A549 (cell line): ENCODE data around the gene CENPE. TPM values are rescaled to one million over a fixed set of nuclear protein-coding genes. Genes with fewer than 3 reads are reported as not detected.
A peak's percentile ranks its signal among the peaks of the same experiment; 100 is the strongest.

Source experiments
- ATAC-seq, 2 experiments: fragments of 200-7000 bp in 1 of 2; fragments of >200 bp in 1 of 2; cut with Nextera tagmentation in 1 of 2; cut with Tn5 transposase in 1 of 2; 3 replicates each; pipeline versions ENCODE4 v1.8.0 to v1.9.1; 2018 to 2020; ENCODE audit warnings: mild to moderate bottlenecking in 1 of 2, moderate library complexity in 1 of 2
- CTCF ChIA-PET: fragments of 300-600 bp; sonication (Branson Sonifier 250); formaldehyde crosslinking; extraction: SDS; loops from one replicate; lab custom pipeline; 2021; ENCODE audit warnings: antibody characterized with exemption, inconsistent platforms; lab: Yijun Ruan, JAX
- POLR2A ChIA-PET: fragments of 350-600 bp; formaldehyde crosslinking; extraction: SDS; loops from one replicate; lab custom pipeline; 2021; ENCODE audit warnings: antibody characterized with exemption, inconsistent platforms; lab: Yijun Ruan, JAX
- DNase-seq, 2 experiments: peaks; one replicate each; pipeline versions ENCODE4 v3.0.0 to v3.0.0-alpha.2; 2011 to 2016; ENCODE audit warnings: low read depth in 1 of 2, low spot score in 1 of 2
- FAIRE-seq: peaks from 2 replicates; lab custom pipeline; 2011; peaks lifted over from hg19 to GRCh38; lab: Jason Lieb, UNC
- H3K27ac ChIP-seq, 2 experiments: fragments of >200 bp; sonication (Bioruptor Twin); formaldehyde crosslinking; 3 replicates each; pipeline ENCODE4 v1.5.1; 2016 to 2017
- H3K4me1 ChIP-seq: fragments of >200 bp; sonication (Bioruptor Twin); formaldehyde crosslinking; 3 replicates; pipeline ENCODE4 v1.6.1; 2016
- H3K4me2 ChIP-seq: fragments of >200 bp; sonication (Bioruptor Twin); formaldehyde crosslinking; 3 replicates; pipeline ENCODE4 v1.6.1; 2016
- H3K4me3 ChIP-seq: fragments of >200 bp; sonication (Bioruptor Twin); formaldehyde crosslinking; 3 replicates; pipeline ENCODE4 v1.5.1; 2016
- H3K9me3 ChIP-seq: fragments of >200 bp; sonication (Bioruptor Twin); formaldehyde crosslinking; 3 replicates; pipeline ENCODE4 v1.6.1; 2016
- CEBPB ChIP-seq, 2 experiments: fragments of >200 bp in 1 of 2; sonication (Bioruptor Twin) in 1 of 2; formaldehyde crosslinking in 1 of 2; IDR thresholded peaks; 2 replicates each; pipeline ENCODE4 v1.6.1; 2012 to 2016
- CHD2 ChIP-seq: fragments of 150-350 bp; IDR thresholded peaks from 2 replicates; pipeline ENCODE4 v1.6.1; 2014; ENCODE audit warnings: low read length; ENCODE audit not compliant: partially characterized antibody
- CHD4 ChIP-seq: fragments of 200-600 bp; sonication (generic); IDR thresholded peaks from 2 replicates; pipeline ENCODE4 v1.6.1; 2016; ENCODE audit warnings: antibody characterized with exemption, mild to moderate bottlenecking, borderline replicate concordance
- EHMT2 ChIP-seq: fragments of 200-600 bp; sonication (generic); IDR thresholded peaks from 2 replicates; pipeline ENCODE4 v1.6.1; 2016; ENCODE audit warnings: antibody characterized with exemption, low read depth, mild to moderate bottlenecking, moderate library complexity
- HDAC2 ChIP-seq: fragments of 200-600 bp; sonication (generic); IDR thresholded peaks from 2 replicates; pipeline ENCODE4 v1.6.1; 2016
- HOXA7 ChIP-seq: fragments of 250-450 bp; sonication (Bioruptor Pico); IDR thresholded peaks from 2 replicates; pipeline ENCODE4 v1.5.0; 2020; ENCODE audit warnings: mild to moderate bottlenecking, moderate library complexity
- HOXB13 ChIP-seq: fragments of 250-450 bp; sonication (Bioruptor Pico); IDR thresholded peaks from 2 replicates; pipeline ENCODE4 v1.5.0; 2020; ENCODE audit warnings: low read depth, mild to moderate bottlenecking, moderate library complexity
- JUN ChIP-seq, 2 experiments: fragments of >200 bp; sonication (Bioruptor Twin); formaldehyde crosslinking; IDR thresholded peaks; 2 replicates in 1 of 2; 3 replicates in 1 of 2; pipeline ENCODE4 v1.6.1; 2016 to 2017
- JUNB ChIP-seq: fragments of >200 bp; sonication (Bioruptor Twin); formaldehyde crosslinking; IDR thresholded peaks from 2 replicates; pipeline ENCODE4 v1.6.1; 2016
- MAFK ChIP-seq: fragments of 450-650 bp; IDR thresholded peaks from 2 replicates; pipeline ENCODE4 v1.6.1; 2014; ENCODE audit not compliant: partially characterized antibody
- NR3C1 ChIP-seq: fragments of >200 bp; sonication (Bioruptor Twin); formaldehyde crosslinking; IDR thresholded peaks from 3 replicates; pipeline ENCODE4 v1.6.1; 2017
- RAD21 ChIP-seq, 2 experiments: fragments of >200 bp in 1 of 2; sonication (Bioruptor Twin) in 1 of 2; formaldehyde crosslinking in 1 of 2; IDR thresholded peaks in 1 of 2; conservative IDR thresholded peaks in 1 of 2; 2 replicates in 1 of 2; 3 replicates in 1 of 2; pipeline ENCODE4 v1.6.1; 2012 to 2018; ENCODE audit warnings: inconsistent platforms in 1 of 2
- RCOR1 ChIP-seq: fragments of 150-350 bp; IDR thresholded peaks from 2 replicates; pipeline ENCODE4 v1.6.1; 2014; ENCODE audit warnings: antibody characterized with exemption, low read length, low read depth
- RFX5 ChIP-seq: fragments of 450-650 bp; IDR thresholded peaks from 2 replicates; pipeline ENCODE4 v1.7.1; 2014; ENCODE audit warnings: antibody characterized with exemption, mild to moderate bottlenecking, moderate library complexity
- SMC3 ChIP-seq: fragments of >200 bp; sonication (Bioruptor Twin); formaldehyde crosslinking; IDR thresholded peaks from 3 replicates; pipeline ENCODE4 v1.6.1; 2018; ENCODE audit warnings: inconsistent platforms
- SREBF2 ChIP-seq: fragments of 450-650 bp; IDR thresholded peaks from 2 replicates; pipeline ENCODE4 v1.6.1; 2014; ENCODE audit warnings: mild to moderate bottlenecking, moderate library complexity
- TFCP2L1 ChIP-seq: fragments of 250-450 bp; sonication (Bioruptor Pico); IDR thresholded peaks from 2 replicates; pipeline ENCODE4 v1.5.0; 2021; ENCODE audit warnings: mild to moderate bottlenecking
- ZC3H11A ChIP-seq: fragments of 450-650 bp; IDR thresholded peaks from 2 replicates; pipeline ENCODE4 v1.6.1; 2014; ENCODE audit warnings: antibody characterized with exemption, mild to moderate bottlenecking
- ZFP36 ChIP-seq: fragments of 450-650 bp; IDR thresholded peaks from 2 replicates; pipeline ENCODE4 v1.6.1; 2014; ENCODE audit warnings: borderline replicate concordance; ENCODE audit not compliant: partially characterized antibody
- ZSCAN20 ChIP-seq: fragments of 250-450 bp; sonication (Bioruptor Pico); IDR thresholded peaks from 2 replicates; pipeline ENCODE4 v1.8.0; 2022; ENCODE audit warnings: mild to moderate bottlenecking, moderate library complexity
- WGBS: methylation state at CpG from one replicate; pipeline ENCODE4 v1.1.6; 2017; ENCODE audit errors: missing lambda C conversion rate; 5-methylcytosine and 5-hydroxymethylcytosine counted together
- polyA plus RNA-seq, 4 experiments: library from polyadenylated mRNA; depleted of rRNA in 3 of 4; stranded (reverse); fragments of >200 nt; fragmentation: RNase III in 1 of 4; extraction: RNeasy Plus Mini Kit Qiagen cat#74134 plus additional on column Dnase treatment in 1 of 4; gene quantifications; 2 replicates in 3 of 4; 3 replicates in 1 of 4; pipeline ENCODE4 v1.2.3, GENCODE V29; 2011 to 2017
- TF ChIP-seq, protein P1 (sequence below): fragments of 150-350 bp; IDR thresholded peaks from 2 replicates; pipeline ENCODE4 v1.6.1; 2014; ENCODE audit warnings: low read depth, mild to moderate bottlenecking, low read length
- TF ChIP-seq, protein P2 (sequence below): fragments of >200 bp; sonication (Bioruptor Twin); formaldehyde crosslinking; IDR thresholded peaks from 3 replicates; pipeline ENCODE4 v1.6.1; 2016

Gene CENPE
- polyA plus RNA-seq, 2 of the 4 experiments (the other 2 are of a cell fraction): 6.3 to 15.9 TPM

DNA sequence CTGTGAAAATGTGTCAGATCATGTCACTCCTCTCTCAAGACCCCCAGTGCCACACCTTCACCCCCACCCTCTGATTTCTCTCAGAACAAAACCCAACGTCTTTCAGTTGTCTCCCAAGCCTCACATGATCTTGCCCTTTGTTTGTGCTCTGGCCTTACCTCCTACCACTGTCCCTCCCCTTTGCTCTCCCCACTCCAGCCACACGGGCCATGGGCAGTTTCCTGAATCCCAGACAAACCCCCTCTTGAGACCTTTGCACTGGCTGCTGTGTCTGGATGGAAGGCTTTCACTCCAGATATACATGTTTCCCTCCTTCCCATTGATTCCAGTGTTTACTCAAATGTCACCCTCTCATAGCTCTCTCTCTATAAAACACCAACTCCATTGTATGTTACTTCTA, 3.6 kb upstream of the CENPE start:
- DNase-seq: no peak
- ATAC-seq: no peak
- Histone ChIP-seq H3K4me2 (no peak overlapping the region), H3K9me3 (no peaks in the 10 kb centered on the region), H3K4me1 (peaks cover 4% of the 10 kb centered on the region; the same call in 2 of the 3 replicates), H3K4me3 (no peak overlapping the region), H3K27ac (no peak overlapping the region)
- no peak for FAIRE-seq
- ChIA-PET CTCF (no interaction called here), POLR2A (no interaction called here)
- 18% methylated on average over 2 of the region's 2 CpGs for WGBS
- no peak for TF ChIP-seq HDAC2
- TF ChIP-seq EHMT2: no peak
- TF ChIP-seq NR3C1: no peak
- TF ChIP-seq SMC3: no peak
- TF ChIP-seq CEBPB (IDR thresholded peaks at IDR 0.05): no peak
- no peak for TF ChIP-seq HOXB13 (CRISPR knock-in tag)
- no peak for TF ChIP-seq ZC3H11A

- Histone ChIP-seq H3K9me3 (no peaks in the 10 kb centered on the region), H3K4me1 (peaks cover 9% of the 10 kb centered on the region; the same call in 2 of the 3 replicates), H3K27ac (no peak overlapping the region), H3K4me2 (no peak overlapping the region), H3K4me3 (no peak overlapping the region)
- POLR2A ChIA-PET: no interaction called here
- TF ChIP-seq JUNB (no peak), MAFK (peak; percentile 95)
- ATAC-seq (no peak), FAIRE-seq (no peak), DNase-seq (no peak)
- WGBS: 96% methylated on average over 2 of the region's 2 CpGs
- CTCF ChIA-PET: no interaction called here
Observed at GRCh38 chr4:103201253-103201652, 3.1 kb upstream of the CENPE start.

- DNase-seq (no peak), ATAC-seq (no peak; a peak in 2 of 6 replicates), FAIRE-seq (no peak)
- POLR2A ChIA-PET: no interaction called here
- TF ChIP-seq RFX5: no peak
- TF ChIP-seq, protein P1, sequence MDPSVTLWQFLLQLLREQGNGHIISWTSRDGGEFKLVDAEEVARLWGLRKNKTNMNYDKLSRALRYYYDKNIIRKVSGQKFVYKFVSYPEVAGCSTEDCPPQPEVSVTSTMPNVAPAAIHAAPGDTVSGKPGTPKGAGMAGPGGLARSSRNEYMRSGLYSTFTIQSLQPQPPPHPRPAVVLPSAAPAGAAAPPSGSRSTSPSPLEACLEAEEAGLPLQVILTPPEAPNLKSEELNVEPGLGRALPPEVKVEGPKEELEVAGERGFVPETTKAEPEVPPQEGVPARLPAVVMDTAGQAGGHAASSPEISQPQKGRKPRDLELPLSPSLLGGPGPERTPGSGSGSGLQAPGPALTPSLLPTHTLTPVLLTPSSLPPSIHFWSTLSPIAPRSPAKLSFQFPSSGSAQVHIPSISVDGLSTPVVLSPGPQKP: no peak
- TF ChIP-seq TFCP2L1 (CRISPR knock-in tag): no peak
- TF ChIP-seq HOXA7 (CRISPR knock-in tag): no peak
- no peak for TF ChIP-seq ZFP36
- TF ChIP-seq, protein P2, sequence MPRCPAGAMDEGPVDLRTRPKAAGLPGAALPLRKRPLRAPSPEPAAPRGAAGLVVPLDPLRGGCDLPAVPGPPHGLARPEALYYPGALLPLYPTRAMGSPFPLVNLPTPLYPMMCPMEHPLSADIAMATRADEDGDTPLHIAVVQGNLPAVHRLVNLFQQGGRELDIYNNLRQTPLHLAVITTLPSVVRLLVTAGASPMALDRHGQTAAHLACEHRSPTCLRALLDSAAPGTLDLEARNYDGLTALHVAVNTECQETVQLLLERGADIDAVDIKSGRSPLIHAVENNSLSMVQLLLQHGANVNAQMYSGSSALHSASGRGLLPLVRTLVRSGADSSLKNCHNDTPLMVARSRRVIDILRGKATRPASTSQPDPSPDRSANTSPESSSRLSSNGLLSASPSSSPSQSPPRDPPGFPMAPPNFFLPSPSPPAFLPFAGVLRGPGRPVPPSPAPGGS: no peak
- Histone ChIP-seq H3K27ac (peak overlapping the region; percentile 84 to 90; a peak in 4 of 6 replicates), H3K9me3 (no peaks in the 10 kb centered on the region), H3K4me2 (peak overlapping the region; percentile 75), H3K4me1 (peaks cover 9% of the 10 kb centered on the region; the same call in 2 of the 3 replicates), H3K4me3 (peak overlapping the region; percentile 93)
- CTCF ChIA-PET: interaction anchor here (0.6 to 1.1 kb wide), 2 partner anchors 546 to 587 kb away, joined by 3 read pairs; no protein-coding TSS in a partner anchor
- WGBS: 74% methylated on average over 9 of the region's 9 CpGs
Observed at GRCh38 chr4:103199009-103199408, 866 bp upstream of the CENPE start.

GRCh38 chr4:103197765-103198110, 405 bp downstream of the CENPE start:
- no peaks in the 10 kb centered on the region for H3K9me3 ChIP-seq
- ATAC-seq (peak; percentile 74 to 85), FAIRE-seq (no peak), DNase-seq (peak in 1 of 2 experiments; percentile 10)
- H3K4me1 ChIP-seq: peaks cover 9% of the 10 kb centered on the region; the same call in 2 of the 3 replicates
- ChIA-PET CTCF (no interaction called here), POLR2A (no interaction called here)
- H3K4me2 ChIP-seq: peak overlapping the region; percentile 75
- peak overlapping the region; percentile 93 for H3K4me3 ChIP-seq
- peak overlapping the region; percentile 84 to 90 for H3K27ac ChIP-seq
- WGBS: 2% methylated on average over 8 of the region's 9 CpGs
- TF ChIP-seq JUN (IDR thresholded peaks at IDR 0.05) (no peak), RAD21 (conservative IDR thresholded peaks at IDR 0.05 in 1 of 2, IDR thresholded peaks at IDR 0.05 in 1 of 2) (no peak), SREBF2 (no peak), CHD4 (no peak), ZSCAN20 (CRISPR knock-in tag) (no peak), CHD2 (no peak), RCOR1 (no peak)
